Measurements from ENCODE around the gene DGKA. TPM values are rescaled to one million over a fixed set of nuclear protein-coding genes. Genes with fewer than 3 reads are reported as not detected.

Gene DGKA
- total and polyA plus RNA-seq, 2 donors from 2014 or later = 13.2 to 68.2 TPM

- intact Hi-C loops (cut with DNase I) = no loop called here
- H3K9ac ChIP-seq (ENCODE audit: low read length in 3 of 3) = no peak overlapping the region
- no peak for TF ChIP-seq CTCF (IDR thresholded peaks at IDR 0.05; ENCODE audit: borderline replicate concordance, extremely low read depth, insufficient read depth)
- H3K27ac ChIP-seq (ENCODE audit: low read depth in 2 of 2, low read length in 2 of 2) = no peak overlapping the region
- H3K4me3 ChIP-seq (ENCODE audit: low read length in 3 of 3) = no peak overlapping the region
- H3K27me3 ChIP-seq (ENCODE audit: control insufficient read depth, insufficient read depth, low read length) = peaks cover 5% of the 10 kb centered on the region
- H3K4me1 ChIP-seq (ENCODE audit: control insufficient read depth in 2 of 3, insufficient read depth in 2 of 3, low read depth in 1 of 3, low read length in 3 of 3) = peaks cover 0 to 7% (median 0%) of the 10 kb centered on the region in 3 donors
- H3K36me3 ChIP-seq (ENCODE audit: control insufficient read depth in 2 of 3, insufficient read depth in 3 of 3, low read length in 3 of 3) = no peaks in the 10 kb centered on the region
- no peak for DNase-seq
- H3K9me3 ChIP-seq (ENCODE audit: control insufficient read depth in 2 of 3, insufficient read depth in 1 of 3, low read length in 3 of 3) = no peaks in the 10 kb centered on the region
- no peak for FAIRE-seq
Measured at GRCh38 chr12:55938826-55939501, 8.0 kb downstream of the DGKA start.

GRCh38 chr12:55940065-55940732, 9.2 kb downstream of the DGKA start:
- Histone ChIP-seq H3K36me3 (ENCODE audit: control insufficient read depth in 2 of 3, insufficient read depth in 3 of 3, low read length in 3 of 3) (no peaks in the 10 kb centered on the region), H3K9ac (ENCODE audit: low read length in 3 of 3) (peak overlapping the region in 2 of 3 donors; percentile 37 to 52), H3K4me3 (ENCODE audit: low read length in 3 of 3) (peak overlapping the region; percentile 11 to 33 (median 25)), H3K4me1 (ENCODE audit: control insufficient read depth in 2 of 3, insufficient read depth in 2 of 3, low read depth in 1 of 3, low read length in 3 of 3) (peaks cover 0 to 7% (median 0%) of the 10 kb centered on the region in 3 donors), H3K9me3 (ENCODE audit: control insufficient read depth in 2 of 3, insufficient read depth in 1 of 3, low read length in 3 of 3) (no peaks in the 10 kb centered on the region), H3K27ac (ENCODE audit: low read depth in 2 of 2, low read length in 2 of 2) (peak overlapping the region in 1 of 2 donors; percentile 24), H3K27me3 (ENCODE audit: control insufficient read depth, insufficient read depth, low read length) (no peaks in the 10 kb centered on the region)
- FAIRE-seq (no peak), DNase-seq (peak; percentile 87 to 94 (median 90))
- intact Hi-C loops (cut with DNase I) = no loop called here
- TF ChIP-seq CTCF (IDR thresholded peaks at IDR 0.05; ENCODE audit: borderline replicate concordance, extremely low read depth, insufficient read depth) = peak; percentile 82

- intact Hi-C loops (cut with DNase I) = no loop called here
- H3K9ac ChIP-seq (ENCODE audit: low read length in 3 of 3) = no peak overlapping the region
- peaks cover 0 to 7% (median 0%) of the 10 kb centered on the region in 3 donors for H3K4me1 ChIP-seq (ENCODE audit: control insufficient read depth in 2 of 3, insufficient read depth in 2 of 3, low read depth in 1 of 3, low read length in 3 of 3)
- FAIRE-seq (no peak), DNase-seq (no peak)
- H3K4me3 ChIP-seq (ENCODE audit: low read length in 3 of 3) = no peak overlapping the region
- no peaks in the 10 kb centered on the region for H3K27me3 ChIP-seq (ENCODE audit: control insufficient read depth, insufficient read depth, low read length)
- H3K36me3 ChIP-seq (ENCODE audit: control insufficient read depth in 2 of 3, insufficient read depth in 3 of 3, low read length in 3 of 3) = no peaks in the 10 kb centered on the region
- no peaks in the 10 kb centered on the region for H3K9me3 ChIP-seq (ENCODE audit: control insufficient read depth in 2 of 3, insufficient read depth in 1 of 3, low read length in 3 of 3)
- no peak for TF ChIP-seq CTCF (IDR thresholded peaks at IDR 0.05; ENCODE audit: borderline replicate concordance, extremely low read depth, insufficient read depth)
- no peak overlapping the region for H3K27ac ChIP-seq (ENCODE audit: low read depth in 2 of 2, low read length in 2 of 2)
Measured at GRCh38 chr12:55942055-55942454, 11.1 kb downstream of the DGKA start.

All from kidney (tissue), 14 donors.